A204.1 (cell line): ENCODE measurements around the gene RDH16.

Source experiments
- FAIRE-seq: peaks from 2 replicates; lab custom pipeline; 2012; peaks lifted over from hg19 to GRCh38; lab: Jason Lieb, UNC

RDH16 gene, protein sequence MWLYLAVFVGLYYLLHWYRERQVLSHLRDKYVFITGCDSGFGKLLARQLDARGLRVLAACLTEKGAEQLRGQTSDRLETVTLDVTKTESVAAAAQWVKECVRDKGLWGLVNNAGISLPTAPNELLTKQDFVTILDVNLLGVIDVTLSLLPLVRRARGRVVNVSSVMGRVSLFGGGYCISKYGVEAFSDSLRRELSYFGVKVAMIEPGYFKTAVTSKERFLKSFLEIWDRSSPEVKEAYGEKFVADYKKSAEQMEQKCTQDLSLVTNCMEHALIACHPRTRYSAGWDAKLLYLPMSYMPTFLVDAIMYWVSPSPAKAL

DNA sequence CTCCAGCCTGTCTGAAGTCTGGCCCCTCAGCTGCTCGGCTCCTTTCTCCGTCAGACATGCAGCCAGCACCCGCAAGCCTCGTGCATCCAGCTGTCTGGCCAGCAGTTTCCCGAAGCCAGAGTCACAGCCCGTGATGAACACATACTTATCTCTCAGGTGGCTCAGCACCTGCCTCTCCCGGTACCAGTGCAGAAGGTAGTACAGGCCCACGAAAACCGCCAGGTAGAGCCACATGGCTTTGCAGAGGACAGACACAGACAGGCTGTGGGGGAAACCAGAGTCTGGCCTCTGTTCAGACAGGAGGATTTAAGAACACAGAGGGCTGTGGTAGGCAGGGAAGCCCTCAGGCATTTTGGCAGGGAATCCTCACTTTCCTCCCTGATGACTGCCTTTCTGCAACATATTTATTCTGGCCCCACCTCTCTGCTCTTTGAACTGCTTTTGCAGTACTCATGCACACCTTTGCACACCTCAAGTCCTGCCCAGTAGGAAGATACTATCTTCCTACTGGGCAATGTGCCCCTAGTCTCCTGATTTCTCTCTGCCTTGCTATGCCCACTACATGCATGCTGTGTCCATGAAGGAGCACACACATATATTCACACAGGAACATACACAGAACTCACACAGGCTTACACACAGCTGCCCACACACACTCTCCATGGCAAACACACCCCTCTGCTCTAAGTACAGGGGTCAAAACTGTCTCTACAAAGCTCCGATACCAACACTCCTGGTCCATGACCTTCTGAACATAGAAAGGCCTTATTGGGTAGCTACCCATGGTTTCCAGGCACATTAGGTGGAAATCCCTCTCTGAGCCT is at the start of gene RDH16:
Gene RDH16 (minus strand): TSS at position 380 of the 824 bp plus-strand sequence. CDS start 146 bp downstream, at position 234.
- no peak for FAIRE-seq

DNA sequence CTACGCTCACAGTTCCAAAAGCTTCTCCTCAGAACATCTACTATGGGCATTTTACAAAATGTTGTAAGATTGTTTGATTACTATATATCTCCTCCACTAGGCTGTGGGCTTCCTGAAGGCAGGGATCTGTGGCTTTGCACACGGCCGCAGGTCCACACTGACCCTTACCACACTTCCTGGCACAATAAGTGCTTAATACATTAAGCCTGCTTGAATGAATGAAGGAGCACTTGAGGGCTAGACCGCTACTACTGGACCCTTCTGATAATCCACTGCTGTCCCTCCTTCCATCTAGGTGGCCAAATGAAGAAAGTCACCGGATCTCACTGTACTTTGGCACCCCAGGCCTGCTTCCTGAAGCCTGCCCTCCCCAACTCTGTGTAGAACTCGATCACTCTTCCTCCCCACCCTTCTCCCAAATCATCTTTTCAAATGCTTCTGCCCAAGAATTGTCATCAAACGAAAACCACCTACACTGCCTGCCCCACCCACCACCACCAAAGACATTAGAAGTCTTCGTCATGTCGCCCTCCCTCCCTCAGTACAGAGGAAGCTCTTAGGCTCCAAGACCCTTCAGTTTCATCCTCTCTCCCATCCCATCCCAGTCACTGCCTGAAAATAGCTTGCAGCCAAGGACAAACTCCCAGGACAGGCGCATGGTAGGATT is 49.5 kb upstream of the RDH16 start:
- FAIRE-seq, result no peak

DNA sequence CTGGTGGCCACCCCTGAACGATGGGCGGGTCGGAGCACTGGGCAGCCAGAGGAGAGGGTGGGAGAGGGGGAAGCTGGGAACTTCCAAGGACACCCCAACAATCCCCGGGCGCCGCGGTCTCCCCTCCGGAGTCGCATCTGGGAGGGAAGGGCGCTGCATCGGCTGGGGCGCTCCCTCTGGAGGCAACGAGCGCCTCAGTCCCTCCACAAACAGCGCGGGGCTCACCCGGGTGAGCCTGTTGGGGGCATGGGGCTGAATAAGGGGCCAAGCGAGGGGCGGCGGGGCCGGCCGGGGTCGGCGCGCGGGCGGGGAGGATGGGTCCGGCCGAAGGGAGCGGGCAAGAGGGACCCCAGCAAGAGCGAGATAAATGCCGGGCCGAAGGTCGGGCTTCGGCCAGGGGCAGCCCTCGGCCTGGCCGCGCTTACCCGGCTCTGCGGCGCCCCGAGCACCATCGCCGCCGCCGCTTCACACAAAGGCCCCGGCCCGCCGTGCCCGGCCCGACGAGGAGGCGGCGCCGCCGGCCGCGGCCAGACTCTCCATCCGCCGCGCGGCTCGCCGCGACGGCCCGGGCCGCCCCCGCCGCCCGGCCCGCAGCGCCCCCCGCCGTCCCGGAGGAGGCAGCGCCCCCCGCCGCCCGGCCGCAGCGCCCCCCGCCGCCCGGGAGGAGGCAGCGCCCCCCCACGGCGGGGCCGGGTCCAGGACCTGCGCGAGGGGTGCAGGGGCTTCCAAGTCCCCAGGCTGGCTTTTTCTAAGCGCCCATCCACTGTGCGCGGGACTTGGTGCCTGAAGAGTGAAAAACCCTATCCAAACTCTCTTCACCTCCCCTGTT is 48.8 kb upstream of the RDH16 start, which contains the start of gene ZBTB39:
Gene ZBTB39 (minus strand): TSS at position 567 of the 829 bp plus-strand sequence. CDS start 1,629 bp downstream, outside the sequence.
- no peak for FAIRE-seq

DNA sequence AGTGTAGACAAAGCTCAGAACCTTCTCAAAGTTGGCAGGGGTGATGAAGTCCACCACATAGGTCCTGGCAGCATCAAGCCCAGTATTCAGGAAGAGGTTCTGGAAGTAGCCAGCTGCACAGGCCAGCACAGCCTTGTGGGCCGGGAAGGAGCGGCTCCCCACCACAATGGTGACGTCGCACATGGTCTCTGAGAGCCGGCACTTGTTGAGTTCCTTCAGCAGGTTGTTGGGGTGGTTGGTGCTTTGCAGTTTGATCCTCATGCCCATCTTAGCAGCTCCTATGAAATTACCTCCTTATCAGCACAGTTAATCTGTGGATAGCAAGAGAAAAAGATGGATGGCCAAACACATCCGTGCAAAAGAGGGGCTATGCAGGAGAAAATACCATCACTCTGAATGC is 47.2 kb upstream of the RDH16 start:
- FAIRE-seq, result no peak

DNA sequence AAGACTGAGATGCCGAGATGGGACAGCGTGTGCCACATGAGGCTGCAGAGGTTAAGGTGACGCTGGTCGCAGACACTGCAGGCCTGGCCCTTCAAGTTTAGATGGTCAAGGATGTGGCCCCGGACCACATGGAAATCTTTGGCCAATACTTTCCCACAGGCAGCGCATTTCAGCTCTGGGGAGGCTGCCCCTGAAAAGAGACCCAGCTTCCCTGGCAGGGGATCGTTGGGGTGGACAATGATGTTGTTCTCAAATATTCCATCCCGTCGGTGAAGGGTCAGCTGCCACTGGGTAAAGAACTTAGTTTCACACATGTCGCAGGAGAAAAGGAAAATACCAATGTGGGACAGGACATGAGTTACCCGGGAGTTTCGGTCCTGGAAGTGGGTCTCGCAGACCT is 46.0 kb upstream of the RDH16 start:
- no peak for FAIRE-seq

DNA sequence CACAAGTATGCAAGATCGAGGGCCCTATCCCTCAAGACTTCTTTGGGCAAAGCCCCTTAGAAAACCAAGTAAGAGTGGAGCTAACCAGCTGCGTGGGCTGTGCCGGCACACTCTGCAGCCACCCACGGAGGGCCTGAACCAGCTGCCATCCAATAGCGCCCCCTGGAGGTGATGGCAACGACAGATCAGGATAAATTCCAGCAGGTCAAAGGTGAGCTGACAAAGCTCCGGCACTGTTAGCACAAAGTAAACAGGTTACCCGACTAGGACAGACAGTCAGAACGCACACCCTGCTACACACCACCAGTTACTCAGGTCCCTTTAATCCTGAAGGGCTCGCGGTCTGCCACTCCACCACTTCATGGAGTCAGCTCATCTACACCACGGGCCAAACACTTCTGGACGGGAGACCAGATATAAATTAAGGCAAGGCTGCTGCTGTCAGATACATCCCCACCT is 44.1 kb upstream of the RDH16 start:
- no peak for FAIRE-seq

DNA sequence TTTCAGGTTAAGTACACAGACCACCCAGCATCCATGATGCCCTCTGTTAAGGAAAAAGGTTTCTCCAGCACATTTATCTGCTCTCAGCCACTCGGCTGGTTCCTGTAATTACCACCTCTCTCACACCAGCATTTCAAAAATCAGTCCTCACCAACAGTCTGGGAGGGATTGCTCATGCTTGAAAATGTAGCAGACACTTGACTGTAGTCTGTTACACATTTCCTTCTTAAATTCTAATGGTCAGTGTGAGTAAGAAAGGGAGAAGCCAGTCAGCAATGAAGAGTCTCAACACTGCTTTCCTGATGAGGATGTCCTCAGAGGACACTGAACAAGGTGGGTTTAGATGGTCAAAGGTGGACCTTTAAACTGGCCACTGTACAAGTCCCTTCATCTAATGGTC is 43.0 kb upstream of the RDH16 start:
- FAIRE-seq, result no peak

DNA sequence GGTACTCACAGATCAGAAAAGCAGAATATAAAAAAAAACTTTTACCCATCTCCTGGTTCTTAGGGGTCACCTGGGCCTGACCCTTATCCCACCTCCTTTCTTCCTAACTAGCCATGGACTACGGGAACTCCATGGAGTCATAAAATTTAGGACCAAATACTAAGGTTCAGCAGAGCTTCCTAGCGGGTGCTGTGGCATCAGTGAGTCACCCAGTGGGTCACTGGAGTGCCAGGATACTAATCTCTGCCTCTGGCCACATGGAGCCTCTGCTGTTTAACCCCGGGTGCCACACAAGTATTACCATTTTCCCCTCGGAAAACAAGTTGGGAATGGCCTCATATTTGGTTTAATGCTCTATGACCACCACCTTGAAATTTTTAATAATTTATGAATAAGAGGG is 42.0 kb upstream of the RDH16 start:
- no peak for FAIRE-seq

DNA sequence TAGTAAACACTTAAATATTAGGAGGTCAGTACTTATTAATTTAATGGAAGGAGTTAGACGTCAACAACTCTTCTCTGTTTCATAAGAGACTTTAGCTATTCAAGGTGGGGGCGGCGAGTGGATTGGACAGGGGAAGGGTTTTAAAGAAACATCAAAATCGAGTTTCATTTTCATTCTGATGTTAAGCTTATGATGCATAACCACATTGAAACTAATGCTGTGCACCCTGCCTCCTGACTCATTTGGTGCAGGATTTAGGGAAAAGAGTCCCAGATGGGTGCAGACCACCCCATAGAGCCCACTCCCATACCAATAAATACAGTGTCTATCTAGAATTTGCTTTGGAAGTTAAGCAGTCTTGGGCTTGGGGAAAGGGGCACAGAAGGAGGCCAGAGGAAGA is 41.6 kb upstream of the RDH16 start:
- no peak for FAIRE-seq

DNA sequence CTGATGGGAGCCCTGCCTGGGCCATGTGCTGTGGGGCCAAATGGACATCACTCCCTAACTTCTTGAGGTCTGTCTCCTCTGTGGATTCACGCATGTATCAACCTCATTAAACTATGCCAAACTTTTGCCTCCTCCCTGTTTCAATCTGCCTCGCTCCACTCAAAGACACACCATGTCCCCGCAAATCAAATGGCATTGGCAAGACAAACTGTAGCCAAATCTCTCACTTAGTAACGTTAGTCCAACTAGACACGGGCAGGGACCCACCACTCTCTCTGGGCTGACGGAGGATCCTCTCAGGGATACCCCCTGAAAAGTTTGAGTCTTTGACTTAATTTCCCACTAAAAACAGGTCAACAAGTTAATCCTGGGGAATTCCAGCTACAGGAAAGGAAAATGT is 40.9 kb upstream of the RDH16 start:
- no peak for FAIRE-seq

DNA sequence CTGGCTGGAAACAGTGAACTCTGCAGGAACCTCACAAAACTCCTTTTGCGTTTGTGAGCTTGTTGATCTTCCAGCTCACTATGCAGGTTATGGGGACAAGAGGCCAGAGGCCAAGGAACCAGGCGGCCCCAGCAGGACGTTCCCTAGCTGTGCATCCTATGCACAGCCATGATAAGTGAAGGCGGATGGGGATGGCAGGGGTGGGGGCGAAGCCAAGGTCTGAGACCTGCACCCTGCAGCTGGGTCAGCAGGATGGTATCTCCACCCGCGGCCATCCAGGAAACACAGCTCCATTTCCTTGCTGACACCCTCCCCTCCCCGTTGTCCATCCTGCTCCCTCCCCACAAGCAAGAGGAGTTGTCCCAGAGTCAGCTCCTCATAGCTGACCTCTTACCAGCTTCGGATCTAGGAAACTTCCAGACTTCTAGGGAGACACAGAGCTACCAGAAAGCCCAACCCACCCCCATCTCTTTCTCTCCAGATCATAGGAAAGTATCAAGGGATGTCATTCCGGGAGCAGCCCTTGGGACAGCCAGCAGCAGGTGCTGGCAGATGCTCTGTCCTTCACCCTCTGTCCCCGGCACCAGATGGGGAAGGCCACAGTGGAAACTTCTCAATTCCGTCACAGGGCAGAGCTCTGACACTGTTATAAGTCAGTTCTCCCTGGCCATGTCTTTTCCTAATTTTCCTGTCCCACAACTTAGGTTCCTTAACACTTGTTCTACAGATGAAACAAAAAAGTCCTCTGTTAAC is 39.6 kb upstream of the RDH16 start:
- FAIRE-seq, result no peak

DNA sequence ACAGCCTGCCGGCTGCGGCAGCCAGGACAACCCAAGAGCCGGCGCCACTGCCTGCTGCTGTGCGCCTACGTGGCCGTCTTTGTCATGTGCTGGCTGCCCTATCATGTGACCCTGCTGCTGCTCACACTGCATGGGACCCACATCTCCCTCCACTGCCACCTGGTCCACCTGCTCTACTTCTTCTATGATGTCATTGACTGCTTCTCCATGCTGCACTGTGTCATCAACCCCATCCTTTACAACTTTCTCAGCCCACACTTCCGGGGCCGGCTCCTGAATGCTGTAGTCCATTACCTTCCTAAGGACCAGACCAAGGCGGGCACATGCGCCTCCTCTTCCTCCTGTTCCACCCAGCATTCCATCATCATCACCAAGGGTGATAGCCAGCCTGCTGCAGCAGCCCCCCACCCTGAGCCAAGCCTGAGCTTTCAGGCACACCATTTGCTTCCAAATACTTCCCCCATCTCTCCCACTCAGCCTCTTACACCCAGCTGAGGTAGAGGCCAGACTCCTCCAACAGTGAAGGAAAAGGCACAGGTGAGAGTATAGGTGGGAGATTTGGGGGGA is 38.6 kb upstream of the RDH16 start:
- no peak for FAIRE-seq

DNA sequence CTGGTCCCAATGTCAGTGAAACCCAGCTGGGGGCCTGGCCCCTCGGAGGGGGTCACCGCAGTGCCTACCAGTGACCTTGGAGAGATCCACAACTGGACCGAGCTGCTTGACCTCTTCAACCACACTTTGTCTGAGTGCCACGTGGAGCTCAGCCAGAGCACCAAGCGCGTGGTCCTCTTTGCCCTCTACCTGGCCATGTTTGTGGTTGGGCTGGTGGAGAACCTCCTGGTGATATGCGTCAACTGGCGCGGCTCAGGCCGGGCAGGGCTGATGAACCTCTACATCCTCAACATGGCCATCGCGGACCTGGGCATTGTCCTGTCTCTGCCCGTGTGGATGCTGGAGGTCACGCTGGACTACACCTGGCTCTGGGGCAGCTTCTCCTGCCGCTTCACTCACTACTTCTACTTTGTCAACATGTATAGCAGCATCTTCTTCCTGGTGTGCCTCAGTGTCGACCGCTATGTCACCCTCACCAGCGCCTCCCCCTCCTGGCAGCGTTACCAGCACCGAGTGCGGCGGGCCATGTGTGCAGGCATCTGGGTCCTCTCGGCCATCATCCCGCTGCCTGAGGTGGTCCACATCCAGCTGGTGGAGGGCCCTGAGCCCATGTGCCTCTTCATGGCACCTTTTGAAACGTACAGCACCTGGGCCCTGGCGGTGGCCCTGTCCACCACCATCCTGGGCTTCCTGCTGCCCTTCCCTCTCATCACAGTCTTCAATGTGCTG is 38.0 kb upstream of the RDH16 start:
- no peak for FAIRE-seq

DNA sequence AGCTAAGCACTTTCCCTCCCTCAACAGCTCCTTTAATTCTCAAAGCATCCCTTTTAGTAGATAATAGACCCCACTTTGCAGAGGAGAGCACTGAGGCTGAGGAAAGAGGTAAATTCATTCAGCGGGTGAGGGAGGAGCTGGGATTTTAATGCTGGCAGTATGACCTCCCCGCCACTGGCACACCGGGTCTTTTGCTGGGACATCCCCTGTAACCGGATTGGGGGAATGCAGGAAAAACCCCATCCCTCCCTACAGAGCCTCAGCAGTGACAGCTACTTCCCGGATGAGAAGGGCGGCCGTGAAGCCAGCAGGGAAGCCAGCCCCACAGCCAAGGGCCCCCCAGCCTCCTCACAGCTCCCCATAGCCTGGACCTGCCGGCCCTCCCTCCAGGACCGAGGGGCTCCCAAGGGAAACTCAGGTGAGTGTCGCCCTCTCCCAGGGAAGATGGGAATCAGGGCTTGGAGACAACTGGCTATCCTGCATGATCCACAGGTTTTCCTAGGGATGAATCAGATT is 36.9 kb upstream of the RDH16 start:
- no peak for FAIRE-seq

DNA sequence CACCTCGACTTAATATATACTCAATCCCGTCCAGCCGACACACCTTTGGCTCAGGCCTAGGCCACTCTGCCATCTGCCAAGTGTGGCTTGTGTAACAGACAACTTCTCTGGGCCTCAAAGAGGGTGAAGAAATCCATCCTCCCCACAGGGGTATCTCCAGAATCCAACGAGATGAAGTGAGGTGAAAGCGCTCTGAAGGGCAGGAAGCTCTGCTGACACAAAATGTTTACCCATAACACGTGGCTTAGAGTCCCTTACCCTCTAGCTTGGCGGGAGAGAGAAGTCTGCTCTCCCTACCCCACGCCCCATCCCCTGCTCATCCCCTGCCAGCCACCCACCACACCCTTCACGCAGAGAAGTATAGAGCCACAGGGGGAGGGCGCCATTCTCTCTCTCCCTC is 35.9 kb upstream of the RDH16 start:
- no peak for FAIRE-seq

DNA sequence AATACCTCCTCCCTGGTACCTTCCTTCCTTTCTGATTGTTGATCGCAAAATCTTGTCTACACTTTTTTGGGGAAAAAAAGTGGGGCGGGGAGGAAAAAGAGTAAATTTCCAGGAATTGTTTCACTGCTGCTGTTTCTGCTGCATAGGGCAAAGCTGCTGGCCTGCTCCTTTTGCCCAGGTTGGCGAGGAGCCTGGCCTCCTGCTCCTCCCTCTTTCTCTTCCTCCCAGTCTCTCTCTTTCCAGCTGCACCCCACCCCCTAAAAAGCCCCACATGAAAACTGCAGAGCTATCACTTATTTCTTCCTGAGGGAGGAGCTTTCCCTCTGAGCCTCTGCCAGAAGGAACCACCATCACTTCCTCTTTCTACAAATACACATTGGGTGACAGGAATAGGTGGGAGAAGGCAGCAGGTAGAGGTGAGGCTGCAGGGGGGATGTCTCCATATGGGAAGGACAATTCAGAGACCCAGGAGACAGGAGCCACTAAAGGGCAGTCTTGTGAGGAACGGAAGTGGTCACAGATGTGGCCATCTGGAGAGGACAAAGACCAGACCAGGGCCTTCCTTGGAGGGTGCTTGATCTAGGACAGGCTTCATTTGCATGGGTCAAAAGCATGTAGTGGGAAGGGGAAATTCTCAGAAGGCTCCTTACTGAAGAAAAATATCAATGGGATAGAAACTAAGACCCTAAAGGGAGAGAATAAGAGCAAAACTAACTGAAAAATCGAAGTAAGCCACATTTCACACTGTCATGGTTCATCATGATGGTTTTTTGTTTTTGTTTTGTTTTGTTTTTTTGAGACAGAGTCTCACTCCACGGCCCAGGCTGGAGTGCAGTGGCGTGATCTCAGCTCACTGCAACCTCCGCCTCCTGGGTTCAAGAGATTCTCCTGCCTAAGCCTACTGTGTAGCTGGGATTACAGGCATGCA is 34.2 kb upstream of the RDH16 start:
- FAIRE-seq, result no peak

DNA sequence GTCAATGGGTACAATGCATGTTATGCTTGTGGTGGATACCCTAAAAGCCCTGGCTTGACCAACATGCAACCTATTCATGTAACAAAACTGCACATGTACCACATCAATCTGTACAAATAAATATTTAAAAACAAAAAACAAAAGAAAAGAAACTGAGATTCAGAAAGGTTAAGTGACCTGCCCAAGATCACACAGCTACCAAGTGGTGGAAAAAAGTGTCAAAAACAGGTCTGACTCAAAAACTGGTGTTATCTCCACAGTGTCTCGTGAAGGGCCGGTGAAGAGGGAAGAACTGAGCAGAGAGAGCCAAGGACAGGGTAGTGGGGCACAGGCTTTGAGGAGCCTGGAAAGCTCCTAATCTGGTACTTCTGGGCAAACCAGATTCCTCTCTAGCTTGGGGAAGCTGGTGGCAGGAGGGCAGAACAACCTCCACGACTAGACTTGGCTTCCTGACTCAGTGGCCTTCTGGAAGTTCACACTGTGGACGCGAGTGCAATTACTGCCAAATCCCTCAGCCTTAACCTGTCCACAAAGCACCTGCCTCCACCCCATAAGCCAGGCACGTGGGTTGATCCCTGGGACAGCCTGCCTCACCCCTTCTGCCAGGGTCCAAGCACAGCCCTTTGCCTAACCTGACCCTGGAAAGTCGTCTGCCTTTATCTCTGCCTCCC is 33.4 kb upstream of the RDH16 start:
- no peak for FAIRE-seq

DNA sequence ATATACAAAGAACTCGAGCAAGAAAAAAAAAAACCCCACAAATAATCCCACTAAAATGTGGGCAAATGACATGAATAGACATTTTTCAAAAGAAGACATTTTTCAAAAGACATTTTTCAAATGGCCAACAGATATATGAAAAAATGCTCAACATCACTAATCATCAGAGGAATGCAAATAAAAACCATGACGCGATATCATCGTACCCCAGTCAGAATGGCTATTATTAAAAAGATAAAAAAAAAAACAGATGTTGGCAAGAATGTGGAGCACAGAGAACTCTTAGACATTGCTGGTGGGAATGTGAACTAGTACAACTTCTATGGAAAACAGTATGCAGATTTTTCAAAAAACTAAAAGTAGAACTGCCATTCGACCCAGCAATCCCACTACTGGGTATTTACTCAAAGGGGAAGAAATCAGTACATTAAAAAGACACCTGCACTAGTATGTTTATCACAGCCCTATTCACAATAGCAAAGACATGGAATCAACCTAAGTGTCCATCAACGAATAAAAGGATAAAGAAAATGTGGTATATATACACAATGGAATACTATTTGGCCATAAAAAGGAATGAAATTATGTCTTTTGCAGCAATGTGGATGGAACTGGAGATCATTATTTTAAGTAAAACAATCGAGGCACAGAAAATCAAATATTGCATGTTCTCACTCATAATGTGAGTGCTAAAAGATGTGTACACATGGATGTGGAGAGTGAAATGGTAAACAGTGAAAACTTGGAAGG is 32.6 kb upstream of the RDH16 start:
- no peak for FAIRE-seq
